HL-60 (cell line): Measurements from ENCODE around the gene CDH3.

Experiments
- CTCF ChIP-seq: IDR thresholded peaks from one replicate; pipeline ENCODE4 v1.5.1; 2011; ENCODE audit warnings: low read length, control low read depth, inconsistent platforms; ENCODE audit not compliant: insufficient read depth
- GABPA ChIP-seq: IDR thresholded peaks from 2 replicates; pipeline ENCODE4 v1.6.1; 2012; ENCODE audit warnings: low read depth
- POLR2AphosphoS5 ChIP-seq: IDR thresholded peaks from 2 replicates; pipeline ENCODE4 v1.6.1; 2012; ENCODE audit warnings: low read depth
- SPI1 ChIP-seq: IDR thresholded peaks from 2 replicates; pipeline ENCODE4 v1.6.1; 2012; ENCODE audit warnings: low read depth, mild to moderate bottlenecking, borderline replicate concordance
- TF ChIP-seq, protein P1 (sequence below): IDR thresholded peaks from 2 replicates; pipeline ENCODE4 v1.6.1; 2012; ENCODE audit warnings: low read depth; ENCODE audit not compliant: insufficient replicate concordance

DNA sequence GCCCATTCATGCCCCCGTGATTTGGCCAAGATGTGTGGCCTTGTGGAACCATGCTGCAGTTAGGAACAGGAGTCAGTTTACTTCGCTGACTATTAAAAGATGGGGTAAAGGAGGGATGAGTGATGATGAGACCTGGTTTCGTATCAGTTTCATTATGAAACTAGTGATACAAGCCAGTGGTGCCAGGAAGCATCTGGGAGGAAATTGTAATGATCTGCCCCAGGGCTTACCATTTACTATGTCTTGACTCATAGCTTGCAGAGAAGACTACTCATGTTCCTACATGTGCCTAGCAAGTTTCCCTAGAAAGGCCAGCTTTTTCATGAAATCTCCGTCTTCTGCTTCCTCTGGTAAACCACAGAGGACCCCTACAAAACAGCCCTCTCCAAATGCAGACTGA, 23.2 kb downstream of the CDH3 start:
- TF ChIP-seq GABPA (no peak), CTCF (no peak), POLR2AphosphoS5 (no peak), SPI1 (no peak)
- TF ChIP-seq, protein P1, sequence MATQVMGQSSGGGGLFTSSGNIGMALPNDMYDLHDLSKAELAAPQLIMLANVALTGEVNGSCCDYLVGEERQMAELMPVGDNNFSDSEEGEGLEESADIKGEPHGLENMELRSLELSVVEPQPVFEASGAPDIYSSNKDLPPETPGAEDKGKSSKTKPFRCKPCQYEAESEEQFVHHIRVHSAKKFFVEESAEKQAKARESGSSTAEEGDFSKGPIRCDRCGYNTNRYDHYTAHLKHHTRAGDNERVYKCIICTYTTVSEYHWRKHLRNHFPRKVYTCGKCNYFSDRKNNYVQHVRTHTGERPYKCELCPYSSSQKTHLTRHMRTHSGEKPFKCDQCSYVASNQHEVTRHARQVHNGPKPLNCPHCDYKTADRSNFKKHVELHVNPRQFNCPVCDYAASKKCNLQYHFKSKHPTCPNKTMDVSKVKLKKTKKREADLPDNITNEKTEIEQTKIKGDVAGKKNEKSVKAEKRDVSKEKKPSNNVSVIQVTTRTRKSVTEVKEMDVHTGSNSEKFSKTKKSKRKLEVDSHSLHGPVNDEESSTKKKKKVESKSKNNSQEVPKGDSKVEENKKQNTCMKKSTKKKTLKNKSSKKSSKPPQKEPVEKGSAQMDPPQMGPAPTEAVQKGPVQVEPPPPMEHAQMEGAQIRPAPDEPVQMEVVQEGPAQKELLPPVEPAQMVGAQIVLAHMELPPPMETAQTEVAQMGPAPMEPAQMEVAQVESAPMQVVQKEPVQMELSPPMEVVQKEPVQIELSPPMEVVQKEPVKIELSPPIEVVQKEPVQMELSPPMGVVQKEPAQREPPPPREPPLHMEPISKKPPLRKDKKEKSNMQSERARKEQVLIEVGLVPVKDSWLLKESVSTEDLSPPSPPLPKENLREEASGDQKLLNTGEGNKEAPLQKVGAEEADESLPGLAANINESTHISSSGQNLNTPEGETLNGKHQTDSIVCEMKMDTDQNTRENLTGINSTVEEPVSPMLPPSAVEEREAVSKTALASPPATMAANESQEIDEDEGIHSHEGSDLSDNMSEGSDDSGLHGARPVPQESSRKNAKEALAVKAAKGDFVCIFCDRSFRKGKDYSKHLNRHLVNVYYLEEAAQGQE: no peak
